NCI-H1092 treated with DMSO at 0.1 percent for 48 hours (cell line): ENCODE data around the gene KCNV2.
"Not testable (repeated sequence)": the region's sequence is repeated elsewhere in the genome, so short reads cannot be mapped to it uniquely, and the experiment has no call there.

Experiments used
- DNase-seq: peaks from one replicate; lab custom pipeline; 2025; lab: John Stamatoyannopoulos, UW

The KCNV2 gene

GRCh38 chr9:2717385-2717784 lies at the start of gene KCNV2:
Gene KCNV2 (plus strand): TSS chr9:2717510. CDS start chr9:2717740, 230 bp downstream.
- DNase-seq: no peak

- DNase-seq: no peak
Measured at GRCh38 chr9:2673161-2673560, 44.1 kb upstream of the KCNV2 start.

GRCh38 chr9:2674141-2674824 lies 43.0 kb upstream of the KCNV2 start:
- no peak for DNase-seq

- DNase-seq: no peak
Measured at GRCh38 chr9:2675834-2676233, 41.5 kb upstream of the KCNV2 start.

- DNase-seq: no peak
Measured at GRCh38 chr9:2676466-2676865, 40.8 kb upstream of the KCNV2 start.

GRCh38 chr9:2677915-2678889 lies 39.1 kb upstream of the KCNV2 start:
- DNase-seq: no peak

- DNase-seq: no peak
Measured at GRCh38 chr9:2679011-2679410, 38.3 kb upstream of the KCNV2 start.

- no peak for DNase-seq
Measured at GRCh38 chr9:2681981-2682380, 35.3 kb upstream of the KCNV2 start.

GRCh38 chr9:2686911-2687310 lies 30.4 kb upstream of the KCNV2 start:
- DNase-seq: no peak

- DNase-seq: no peak
Measured at GRCh38 chr9:2688636-2689035, 28.7 kb upstream of the KCNV2 start.

- DNase-seq: no peak
Measured at GRCh38 chr9:2691212-2691611, 26.1 kb upstream of the KCNV2 start.

- no peak for DNase-seq
Measured at GRCh38 chr9:2691626-2692025, 25.7 kb upstream of the KCNV2 start.

GRCh38 chr9:2693056-2693455 lies 24.3 kb upstream of the KCNV2 start:
- no peak for DNase-seq

GRCh38 chr9:2697492-2697891 lies 19.8 kb upstream of the KCNV2 start:
- no peak for DNase-seq

- DNase-seq: no peak
Measured at GRCh38 chr9:2700398-2700797, 16.9 kb upstream of the KCNV2 start.

- DNase-seq: no peak
Measured at GRCh38 chr9:2700909-2701550, 16.3 kb upstream of the KCNV2 start.

GRCh38 chr9:2704504-2704903 lies 12.8 kb upstream of the KCNV2 start:
- DNase-seq: no peak

GRCh38 chr9:2707256-2707655 lies 10.1 kb upstream of the KCNV2 start:
- not testable (repeated sequence) for DNase-seq

GRCh38 chr9:2709645-2710101 lies 7.6 kb upstream of the KCNV2 start:
- DNase-seq: no peak

GRCh38 chr9:2711716-2712115 lies 5.6 kb upstream of the KCNV2 start:
- DNase-seq: no peak

GRCh38 chr9:2718001-2718697 lies 839 bp downstream of the KCNV2 start:
- DNase-seq: no peak

- DNase-seq: no peak
Measured at GRCh38 chr9:2718698-2719033, 1.4 kb downstream of the KCNV2 start.
